Stimulated activated naive CD4-positive, alpha-beta T cell treated with Interleukin-2 at 50 U/mL for 16 hours (primary cell): ENCODE measurements around the gene LORICRIN.

ENCODE experiments used
- DNase-seq: peaks from one replicate; lab custom pipeline; 2025; lab: John Stamatoyannopoulos, UW

Gene LORICRIN

GRCh38 chr1:153250166-153250565 lies 9.3 kb upstream of the LORICRIN start:
- no peak for DNase-seq

GRCh38 chr1:153251087-153251486 lies 8.4 kb upstream of the LORICRIN start:
- no peak for DNase-seq

- no peak for DNase-seq
Measured at GRCh38 chr1:153251562-153251961, 7.9 kb upstream of the LORICRIN start.

- DNase-seq, result no peak
Measured at GRCh38 chr1:153251988-153252387, 7.5 kb upstream of the LORICRIN start.

GRCh38 chr1:153253076-153253475 lies 6.4 kb upstream of the LORICRIN start:
- no peak for DNase-seq

GRCh38 chr1:153253693-153254092 lies 5.8 kb upstream of the LORICRIN start:
- DNase-seq, result no peak

- DNase-seq, result no peak
Measured at GRCh38 chr1:153260585-153261280, 1.2 kb downstream of the LORICRIN start.

GRCh38 chr1:153261281-153262069 lies 2.0 kb downstream of the LORICRIN start:
- no peak for DNase-seq

GRCh38 chr1:153262070-153262366 lies 2.5 kb downstream of the LORICRIN start:
- no peak for DNase-seq

GRCh38 chr1:153262462-153263157 lies 3.1 kb downstream of the LORICRIN start:
- no peak for DNase-seq

GRCh38 chr1:153265457-153265856 lies 6.0 kb downstream of the LORICRIN start:
- DNase-seq, result no peak

GRCh38 chr1:153271711-153272110 lies 12.2 kb downstream of the LORICRIN start:
- no peak for DNase-seq

GRCh38 chr1:153272186-153272585 lies 12.7 kb downstream of the LORICRIN start:
- no peak for DNase-seq

- no peak for DNase-seq
Measured at GRCh38 chr1:153277852-153278251, 18.4 kb downstream of the LORICRIN start.

GRCh38 chr1:153288634-153289275 lies 29.3 kb downstream of the LORICRIN start:
- no peak for DNase-seq

- DNase-seq, result no peak
Measured at GRCh38 chr1:153291514-153291913, 32.0 kb downstream of the LORICRIN start.

- DNase-seq, result no peak
Measured at GRCh38 chr1:153292185-153292584, 32.7 kb downstream of the LORICRIN start.

GRCh38 chr1:153292740-153293479 lies 33.4 kb downstream of the LORICRIN start:
- no peak for DNase-seq

- no peak for DNase-seq
Measured at GRCh38 chr1:153293480-153293775, 33.9 kb downstream of the LORICRIN start.

- no peak for DNase-seq
Measured at GRCh38 chr1:153293851-153294250, 34.4 kb downstream of the LORICRIN start.

- DNase-seq, result no peak
Measured at GRCh38 chr1:153302308-153302707, 42.8 kb downstream of the LORICRIN start.

- no peak for DNase-seq
Measured at GRCh38 chr1:153305682-153306081, 46.2 kb downstream of the LORICRIN start.
